H9 (cell line): ENCODE data around the gene TARBP2. TPM values are rescaled to one million over a fixed set of nuclear protein-coding genes. Genes with fewer than 3 reads are reported as not detected.

ENCODE experiments used
- DNase-seq: peaks from one replicate; pipeline ENCODE4 v3.0.0-alpha.2; 2017
- H2AFZ ChIP-seq: one replicate; pipeline ENCODE4 v1.6.1; 2013; ENCODE audit warnings: mild to moderate bottlenecking, low read length, control low read depth, moderate library complexity
- H2AK5ac ChIP-seq: 2 replicates; pipeline ENCODE4 v1.6.1; 2013; ENCODE audit warnings: low read length, control low read depth, mixed read lengths; ENCODE audit not compliant: insufficient read length
- H2BK120ac ChIP-seq: one replicate; pipeline ENCODE4 v1.6.1; 2013; ENCODE audit warnings: low read depth, mild to moderate bottlenecking, low read length, control low read depth, inconsistent platforms; ENCODE audit not compliant: poor library complexity, severe bottlenecking
- H2BK12ac ChIP-seq: 2 replicates; pipeline ENCODE4 v1.6.1; 2013; ENCODE audit warnings: low read length, control low read depth, mixed read lengths, low read depth; ENCODE audit not compliant: insufficient read length
- H2BK15ac ChIP-seq: 2 replicates; pipeline ENCODE4 v1.6.1; 2013; ENCODE audit warnings: low read depth, low read length, control low read depth
- H2BK20ac ChIP-seq: one replicate; pipeline ENCODE4 v1.6.1; 2013; ENCODE audit warnings: low read depth, mild to moderate bottlenecking, low read length, control low read depth, inconsistent platforms; ENCODE audit not compliant: poor library complexity, severe bottlenecking
- H2BK5ac ChIP-seq: 2 replicates; pipeline ENCODE4 v1.6.1; 2013; ENCODE audit warnings: low read length, control low read depth, mixed read lengths; ENCODE audit not compliant: insufficient read length
- H3K14ac ChIP-seq: 2 replicates; pipeline ENCODE4 v1.6.1; 2013; ENCODE audit warnings: low read length, control low read depth; ENCODE audit not compliant: insufficient read depth
- H3K18ac ChIP-seq: 2 replicates; pipeline ENCODE4 v1.6.1; 2013; ENCODE audit warnings: low read depth, mild to moderate bottlenecking, mixed read lengths, low read length, control low read depth; ENCODE audit not compliant: insufficient read length
- H3K23ac ChIP-seq: 2 replicates; pipeline ENCODE4 v1.6.1; 2013; ENCODE audit warnings: low read length, control low read depth, mixed read lengths, low read depth; ENCODE audit not compliant: insufficient read length
- H3K23me2 ChIP-seq: 2 replicates; pipeline ENCODE4 v1.6.1; 2013; ENCODE audit warnings: low read depth, mild to moderate bottlenecking, mixed read lengths, low read length, control low read depth; ENCODE audit not compliant: insufficient read length, poor library complexity, severe bottlenecking
- H3K27ac ChIP-seq: 2 replicates; pipeline ENCODE4 v1.5.1; 2013; ENCODE audit warnings: low read length, control low read depth, mixed read lengths, low read depth; ENCODE audit not compliant: insufficient read length
- H3K27me3 ChIP-seq: 2 replicates; pipeline ENCODE4 v1.6.1; 2013; ENCODE audit warnings: low read length, control low read depth, inconsistent platforms; ENCODE audit not compliant: insufficient read depth
- H3K4ac ChIP-seq: 2 replicates; pipeline ENCODE4 v1.6.1; 2013; ENCODE audit warnings: low read depth, mild to moderate bottlenecking, control low read depth, inconsistent platforms, low read length, moderate library complexity
- H3K4me1 ChIP-seq: 2 replicates; pipeline ENCODE4 v1.6.1; 2013; ENCODE audit warnings: low read length, control low read depth, inconsistent platforms; ENCODE audit not compliant: insufficient read depth
- H3K4me2 ChIP-seq: 2 replicates; pipeline ENCODE4 v1.6.1; 2013; ENCODE audit warnings: low read length, control low read depth, mixed read lengths; ENCODE audit not compliant: insufficient read length, insufficient read depth
- H3K56ac ChIP-seq: 2 replicates; pipeline ENCODE4 v1.6.1; 2013; ENCODE audit warnings: low read depth, mild to moderate bottlenecking, mixed read lengths, low read length, control low read depth; ENCODE audit not compliant: insufficient read length
- H3K79me1 ChIP-seq: 2 replicates; pipeline ENCODE4 v1.6.1; 2013; ENCODE audit warnings: low read depth, mild to moderate bottlenecking, moderate library complexity, low read length, control low read depth, inconsistent platforms; ENCODE audit not compliant: insufficient read depth, poor library complexity, severe bottlenecking
- H3K79me2 ChIP-seq: 2 replicates; pipeline ENCODE4 v1.6.1; 2013; ENCODE audit warnings: low read length, control low read depth, inconsistent platforms; ENCODE audit not compliant: insufficient read depth
- H3K9ac ChIP-seq: 2 replicates; pipeline ENCODE4 v1.6.1; 2013; ENCODE audit warnings: low read length, control low read depth, mixed read lengths; ENCODE audit not compliant: insufficient read length; ENCODE audit errors: extremely low read depth
- H3K9me3 ChIP-seq: one replicate; pipeline ENCODE4 v1.6.1; 2013; ENCODE audit warnings: low read depth, low read length, inconsistent platforms; ENCODE audit not compliant: control insufficient read depth
- H3T11ph ChIP-seq: one replicate; pipeline ENCODE4 v1.6.1; 2013; ENCODE audit warnings: mild to moderate bottlenecking, low read length, control low read depth, inconsistent platforms
- H4K20me1 ChIP-seq: one replicate; pipeline ENCODE4 v1.6.1; 2013; ENCODE audit not compliant: control insufficient read depth, insufficient read length, insufficient read depth
- H4K5ac ChIP-seq: 2 replicates; pipeline ENCODE4 v1.6.1; 2013; ENCODE audit warnings: low read depth, mild to moderate bottlenecking, mixed read lengths, low read length, control low read depth; ENCODE audit not compliant: insufficient read length
- H4K8ac ChIP-seq: replicated peaks from 2 replicates; pipeline ENCODE4 v1.6.1; 2013; ENCODE audit warnings: low read length, control low read depth, mixed read lengths, low read depth; ENCODE audit not compliant: insufficient read length
- H4K91ac ChIP-seq: 2 replicates; pipeline ENCODE4 v1.6.1; 2013; ENCODE audit warnings: low read depth, mild to moderate bottlenecking, moderate library complexity, mixed read lengths, low read length, control low read depth; ENCODE audit not compliant: insufficient read length
- H3K27ac Mint-ChIP-seq, 3 experiments: 2 replicates in 2 of 3; 3 replicates in 1 of 3; pipeline ENCODE4 v1.8.0; 2020 to 2021; ENCODE audit warnings: mixed read lengths in 3 of 3, mild to moderate bottlenecking in 1 of 3, moderate library complexity in 1 of 3
- H3K27me3 Mint-ChIP-seq: 2 replicates; pipeline ENCODE4 v1.8.0; 2021; ENCODE audit warnings: low read depth, mild to moderate bottlenecking, moderate library complexity, mixed read lengths
- H3K36me3 Mint-ChIP-seq, 3 experiments: 2 replicates in 2 of 3; 3 replicates in 1 of 3; pipeline ENCODE4 v1.8.0; 2020 to 2021; ENCODE audit warnings: low read depth in 3 of 3, mixed read lengths in 3 of 3; ENCODE audit not compliant: insufficient read depth in 1 of 3
- H3K4me1 Mint-ChIP-seq, 2 experiments: 2 replicates each; pipeline ENCODE4 v1.8.0; 2020; ENCODE audit warnings: mixed read lengths in 2 of 2
- H3K4me3 Mint-ChIP-seq, 2 experiments: 2 replicates in 1 of 2; 3 replicates in 1 of 2; pipeline ENCODE4 v1.8.0; 2020 to 2021; ENCODE audit warnings: mild to moderate bottlenecking in 2 of 2, mixed read lengths in 2 of 2, moderate library complexity in 1 of 2
- H3K9me3 Mint-ChIP-seq, 2 experiments: 2 replicates in 1 of 2; 3 replicates in 1 of 2; pipeline ENCODE4 v1.8.0; 2020; ENCODE audit warnings: mild to moderate bottlenecking in 2 of 2, mixed read lengths in 2 of 2, moderate library complexity in 1 of 2
- CTCF ChIP-seq: fragments of 200-600 bp; sonication (generic); conservative IDR thresholded peaks from 3 replicates; pipeline ENCODE4 v1.8.0; 2021; ENCODE audit warnings: antibody characterized with exemption, mild to moderate bottlenecking
- WGBS: extraction: QIAGEN DNeasy Blood & Tissue Kit; methylation state at CpG from one replicate; pipeline ENCODE4 v1.1.7; 2013; ENCODE audit warnings: missing lambda C conversion rate, low lambda C conversion rate, mixed read lengths; ENCODE audit not compliant: insufficient read length; ENCODE audit errors: extremely low coverage; 5-methylcytosine and 5-hydroxymethylcytosine counted together
- total RNA-seq: library from RNA; stranded (reverse); gene quantifications from 2 replicates; pipeline ENCODE4 v1.2.1, GENCODE V29; 2021

Gene TARBP2
- total RNA-seq, 1 experiment from 2014 or later: 79.2 TPM

GRCh38 chr12:53523131-53523530 is 22.0 kb downstream of the TARBP2 start:
- H3K23me2 ChIP-seq: no peaks in the 10 kb centered on the region
- no peak overlapping the region for H3K23ac ChIP-seq
- Mint-ChIP-seq H3K9me3 (no peaks in the 10 kb centered on the region), H3K4me1 (no peaks in the 10 kb centered on the region), H3K36me3 (peaks cover 7 to 41% (median 17%) of the 10 kb centered on the region in 3 experiments; a peak in 6 of 7 replicates), H3K27ac (no peak overlapping the region), H3K27me3 (no peaks in the 10 kb centered on the region), H3K4me3 (no peak overlapping the region)
- WGBS: no CpG with 5 or more reads among the region's 3 CpGs
- no peaks in the 10 kb centered on the region for H3K4me1 ChIP-seq
- no peak overlapping the region for H3K56ac ChIP-seq
- H4K20me1 ChIP-seq: no peaks in the 10 kb centered on the region
- H3K27me3 ChIP-seq: no peaks in the 10 kb centered on the region
- no peak overlapping the region for H4K91ac ChIP-seq
- H3T11ph ChIP-seq: no peak overlapping the region
- H3K4me2 ChIP-seq: no peak overlapping the region
- no peak overlapping the region for H2BK12ac ChIP-seq
- H3K18ac ChIP-seq: no peak overlapping the region
- no peak overlapping the region for H2BK5ac ChIP-seq
- no peaks in the 10 kb centered on the region for H3K79me1 ChIP-seq
- no peak overlapping the region for H2AFZ ChIP-seq
- H3K9me3 ChIP-seq: no peaks in the 10 kb centered on the region
- H3K79me2 ChIP-seq: no peaks in the 10 kb centered on the region
- H4K5ac ChIP-seq: no peak overlapping the region
- H2AK5ac ChIP-seq: no peak overlapping the region
- no peak for DNase-seq
- H3K4ac ChIP-seq: no peak overlapping the region
- H2BK15ac ChIP-seq: no peak overlapping the region
- H3K9ac ChIP-seq: no peak overlapping the region
- H4K8ac ChIP-seq: no peak overlapping the region
- TF ChIP-seq CTCF: no peak
- no peak overlapping the region for H3K14ac ChIP-seq
- H2BK20ac ChIP-seq: no peak overlapping the region
- no peak overlapping the region for H3K27ac ChIP-seq
- H2BK120ac ChIP-seq: no peak overlapping the region
